ENCODE measurements around the gene ARHGAP20.

The ARHGAP20 gene

GRCh38 chr11:110747531-110747930 lies 35.3 kb upstream of the ARHGAP20 start:
- H3K36me3 ChIP-seq (ENCODE audit: control insufficient read depth, insufficient read depth, low read length), result no peaks in the 10 kb centered on the region
- no peak overlapping the region for H3K27ac ChIP-seq (ENCODE audit: low read depth, low read length)
- H3K9ac ChIP-seq (ENCODE audit: low read depth, low read length), result no peak overlapping the region
- no peaks in the 10 kb centered on the region for H3K4me1 ChIP-seq (ENCODE audit: control insufficient read depth, insufficient read depth, low read length)
- no peak overlapping the region for H3K4me3 ChIP-seq (ENCODE audit: low read depth, low read length)
- no peaks in the 10 kb centered on the region for H3K9me3 ChIP-seq (ENCODE audit: control insufficient read depth, insufficient read depth, low read length)
- no peaks in the 10 kb centered on the region for H3K27me3 ChIP-seq (ENCODE audit: control insufficient read depth, insufficient read depth, low read length)

- Histone ChIP-seq H3K27ac (ENCODE audit: low read depth, low read length) (no peak overlapping the region), H3K9ac (ENCODE audit: low read depth, low read length) (no peak overlapping the region), H3K27me3 (ENCODE audit: control insufficient read depth, insufficient read depth, low read length) (no peaks in the 10 kb centered on the region), H3K36me3 (ENCODE audit: control insufficient read depth, insufficient read depth, low read length) (no peaks in the 10 kb centered on the region), H3K4me3 (ENCODE audit: low read depth, low read length) (no peak overlapping the region), H3K9me3 (ENCODE audit: control insufficient read depth, insufficient read depth, low read length) (no peaks in the 10 kb centered on the region), H3K4me1 (ENCODE audit: control insufficient read depth, insufficient read depth, low read length) (no peaks in the 10 kb centered on the region)
Measured at GRCh38 chr11:110738641-110739040, 26.4 kb upstream of the ARHGAP20 start.

- Histone ChIP-seq H3K9me3 (ENCODE audit: control insufficient read depth, insufficient read depth, low read length) (no peaks in the 10 kb centered on the region), H3K4me1 (ENCODE audit: control insufficient read depth, insufficient read depth, low read length) (no peaks in the 10 kb centered on the region), H3K27me3 (ENCODE audit: control insufficient read depth, insufficient read depth, low read length) (no peaks in the 10 kb centered on the region), H3K4me3 (ENCODE audit: low read depth, low read length) (no peak overlapping the region), H3K36me3 (ENCODE audit: control insufficient read depth, insufficient read depth, low read length) (no peaks in the 10 kb centered on the region), H3K9ac (ENCODE audit: low read depth, low read length) (no peak overlapping the region), H3K27ac (ENCODE audit: low read depth, low read length) (no peak overlapping the region)
Measured at GRCh38 chr11:110737593-110737992, 25.4 kb upstream of the ARHGAP20 start.

GRCh38 chr11:110736171-110736553 lies 23.9 kb upstream of the ARHGAP20 start:
- Histone ChIP-seq H3K9ac (ENCODE audit: low read depth, low read length) (no peak overlapping the region), H3K27me3 (ENCODE audit: control insufficient read depth, insufficient read depth, low read length) (no peaks in the 10 kb centered on the region), H3K36me3 (ENCODE audit: control insufficient read depth, insufficient read depth, low read length) (no peaks in the 10 kb centered on the region), H3K4me3 (ENCODE audit: low read depth, low read length) (no peak overlapping the region), H3K27ac (ENCODE audit: low read depth, low read length) (no peak overlapping the region), H3K9me3 (ENCODE audit: control insufficient read depth, insufficient read depth, low read length) (no peaks in the 10 kb centered on the region), H3K4me1 (ENCODE audit: control insufficient read depth, insufficient read depth, low read length) (no peaks in the 10 kb centered on the region)

- no peaks in the 10 kb centered on the region for H3K36me3 ChIP-seq (ENCODE audit: control insufficient read depth, insufficient read depth, low read length)
- H3K4me1 ChIP-seq (ENCODE audit: control insufficient read depth, insufficient read depth, low read length), result no peaks in the 10 kb centered on the region
- H3K27ac ChIP-seq (ENCODE audit: low read depth, low read length), result no peak overlapping the region
- H3K9ac ChIP-seq (ENCODE audit: low read depth, low read length), result no peak overlapping the region
- H3K9me3 ChIP-seq (ENCODE audit: control insufficient read depth, insufficient read depth, low read length), result no peaks in the 10 kb centered on the region
- no peak overlapping the region for H3K4me3 ChIP-seq (ENCODE audit: low read depth, low read length)
- no peaks in the 10 kb centered on the region for H3K27me3 ChIP-seq (ENCODE audit: control insufficient read depth, insufficient read depth, low read length)
Measured at GRCh38 chr11:110735455-110736170, 23.4 kb upstream of the ARHGAP20 start.

- H3K4me1 ChIP-seq (ENCODE audit: control insufficient read depth, insufficient read depth, low read length), result no peaks in the 10 kb centered on the region
- H3K9ac ChIP-seq (ENCODE audit: low read depth, low read length), result no peak overlapping the region
- H3K36me3 ChIP-seq (ENCODE audit: control insufficient read depth, insufficient read depth, low read length), result no peaks in the 10 kb centered on the region
- no peak overlapping the region for H3K27ac ChIP-seq (ENCODE audit: low read depth, low read length)
- H3K9me3 ChIP-seq (ENCODE audit: control insufficient read depth, insufficient read depth, low read length), result no peaks in the 10 kb centered on the region
- H3K27me3 ChIP-seq (ENCODE audit: control insufficient read depth, insufficient read depth, low read length), result no peaks in the 10 kb centered on the region
- H3K4me3 ChIP-seq (ENCODE audit: low read depth, low read length), result no peak overlapping the region
Measured at GRCh38 chr11:110734790-110735189, 22.6 kb upstream of the ARHGAP20 start.

GRCh38 chr11:110730773-110731172 lies 18.5 kb upstream of the ARHGAP20 start:
- no peak overlapping the region for H3K4me3 ChIP-seq (ENCODE audit: low read depth, low read length)
- H3K4me1 ChIP-seq (ENCODE audit: control insufficient read depth, insufficient read depth, low read length), result no peaks in the 10 kb centered on the region
- H3K9me3 ChIP-seq (ENCODE audit: control insufficient read depth, insufficient read depth, low read length), result no peaks in the 10 kb centered on the region
- no peaks in the 10 kb centered on the region for H3K27me3 ChIP-seq (ENCODE audit: control insufficient read depth, insufficient read depth, low read length)
- no peak overlapping the region for H3K27ac ChIP-seq (ENCODE audit: low read depth, low read length)
- H3K9ac ChIP-seq (ENCODE audit: low read depth, low read length), result no peak overlapping the region
- no peaks in the 10 kb centered on the region for H3K36me3 ChIP-seq (ENCODE audit: control insufficient read depth, insufficient read depth, low read length)

- Histone ChIP-seq H3K36me3 (ENCODE audit: control insufficient read depth, insufficient read depth, low read length) (no peaks in the 10 kb centered on the region), H3K9ac (ENCODE audit: low read depth, low read length) (no peak overlapping the region), H3K9me3 (ENCODE audit: control insufficient read depth, insufficient read depth, low read length) (no peaks in the 10 kb centered on the region), H3K4me1 (ENCODE audit: control insufficient read depth, insufficient read depth, low read length) (no peaks in the 10 kb centered on the region), H3K4me3 (ENCODE audit: low read depth, low read length) (no peak overlapping the region), H3K27me3 (ENCODE audit: control insufficient read depth, insufficient read depth, low read length) (no peaks in the 10 kb centered on the region), H3K27ac (ENCODE audit: low read depth, low read length) (no peak overlapping the region)
Measured at GRCh38 chr11:110728883-110729282, 16.6 kb upstream of the ARHGAP20 start.

- no peaks in the 10 kb centered on the region for H3K9me3 ChIP-seq (ENCODE audit: control insufficient read depth, insufficient read depth, low read length)
- no peaks in the 10 kb centered on the region for H3K4me1 ChIP-seq (ENCODE audit: control insufficient read depth, insufficient read depth, low read length)
- H3K4me3 ChIP-seq (ENCODE audit: low read depth, low read length), result no peak overlapping the region
- no peaks in the 10 kb centered on the region for H3K27me3 ChIP-seq (ENCODE audit: control insufficient read depth, insufficient read depth, low read length)
- H3K9ac ChIP-seq (ENCODE audit: low read depth, low read length), result no peak overlapping the region
- no peak overlapping the region for H3K27ac ChIP-seq (ENCODE audit: low read depth, low read length)
- H3K36me3 ChIP-seq (ENCODE audit: control insufficient read depth, insufficient read depth, low read length), result no peaks in the 10 kb centered on the region
Measured at GRCh38 chr11:110728476-110728875, 16.2 kb upstream of the ARHGAP20 start.

GRCh38 chr11:110724358-110724757 lies 12.1 kb upstream of the ARHGAP20 start:
- H3K27ac ChIP-seq (ENCODE audit: low read depth, low read length), result no peak overlapping the region
- no peak overlapping the region for H3K9ac ChIP-seq (ENCODE audit: low read depth, low read length)
- H3K27me3 ChIP-seq (ENCODE audit: control insufficient read depth, insufficient read depth, low read length), result no peaks in the 10 kb centered on the region
- H3K4me3 ChIP-seq (ENCODE audit: low read depth, low read length), result no peak overlapping the region
- no peaks in the 10 kb centered on the region for H3K36me3 ChIP-seq (ENCODE audit: control insufficient read depth, insufficient read depth, low read length)
- no peaks in the 10 kb centered on the region for H3K4me1 ChIP-seq (ENCODE audit: control insufficient read depth, insufficient read depth, low read length)
- H3K9me3 ChIP-seq (ENCODE audit: control insufficient read depth, insufficient read depth, low read length), result no peaks in the 10 kb centered on the region

GRCh38 chr11:110720431-110721275 lies 8.4 kb upstream of the ARHGAP20 start:
- Histone ChIP-seq H3K9me3 (ENCODE audit: control insufficient read depth, insufficient read depth, low read length) (no peaks in the 10 kb centered on the region), H3K4me1 (ENCODE audit: control insufficient read depth, insufficient read depth, low read length) (no peaks in the 10 kb centered on the region), H3K27ac (ENCODE audit: low read depth, low read length) (no peak overlapping the region), H3K27me3 (ENCODE audit: control insufficient read depth, insufficient read depth, low read length) (peaks cover 8% of the 10 kb centered on the region), H3K9ac (ENCODE audit: low read depth, low read length) (no peak overlapping the region), H3K36me3 (ENCODE audit: control insufficient read depth, insufficient read depth, low read length) (no peaks in the 10 kb centered on the region), H3K4me3 (ENCODE audit: low read depth, low read length) (no peak overlapping the region)
